Fibroblast of lung (primary cell): ENCODE measurements around the gene IFNA14.

Experiments
- CTCF ChIP-seq, 2 donors: IDR thresholded peaks in 1 of 2; conservative IDR thresholded peaks in 1 of 2; 1 replicate in 1 of 2; 2 replicates in 1 of 2; pipeline ENCODE4 v1.5.1; 2011 to 2012; ENCODE audit warnings: low read length in 2 of 2, control low read depth in 1 of 2, inconsistent platforms in 1 of 2, low read depth in 1 of 2, mild to moderate bottlenecking in 1 of 2
- EZH2 ChIP-seq: IDR thresholded peaks from 2 replicates; pipeline ENCODE4 v1.5.1; 2012; ENCODE audit warnings: low read length, control low read depth, mild to moderate bottlenecking; ENCODE audit errors: missing control alignments

GRCh38 chr9:21233258-21233657 is 6.5 kb downstream of the IFNA14 start:
- TF ChIP-seq CTCF (conservative IDR thresholded peaks at IDR 0.05 in 1 of 2, IDR thresholded peaks at IDR 0.05 in 1 of 2; ENCODE audit: low read depth in 1 of 2, low read length in 2 of 2), result no peak
- no peak for TF ChIP-seq EZH2
